Activated CD8-positive, alpha-beta memory T cell treated with anti-CD3 and anti-CD28 coated beads for 48 hours (primary cell): ENCODE results near the gene GSTM3.
"Not testable (repeated sequence)": the region's sequence is repeated elsewhere in the genome, so short reads cannot be mapped to it uniquely, and the experiment has no call there.

Source experiments
- DNase-seq, 3 experiments: peaks; one replicate each; pipeline ENCODE4 v3.0.0-alpha.2; 2020; ENCODE audit warnings: low read depth in 2 of 3, low spot score in 2 of 3

Gene GSTM3

DNA sequence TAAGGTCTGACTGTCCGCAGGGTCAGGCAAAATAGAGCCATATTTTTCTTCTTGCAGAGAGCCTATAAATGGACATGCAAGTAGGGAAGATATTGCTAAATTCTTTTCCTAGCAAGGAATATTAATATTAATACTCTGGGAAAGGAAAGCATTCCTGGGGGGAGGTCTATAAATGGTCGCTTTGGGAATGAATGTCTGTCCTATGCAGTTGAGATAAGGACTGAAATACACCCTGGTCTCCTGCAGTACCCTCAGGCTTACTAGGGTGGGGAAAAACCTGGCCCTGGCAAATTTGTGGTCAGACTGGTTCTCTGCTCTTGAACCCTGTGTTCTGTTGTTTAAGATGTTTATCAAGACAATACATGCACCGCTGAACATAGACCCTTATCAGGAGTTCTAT, 37.9 kb downstream of the GSTM3 start:
- DNase-seq, result not testable (repeated sequence)

- not testable (repeated sequence) for DNase-seq
Observed at GRCh38 chr1:109697861-109698260, 43.0 kb downstream of the GSTM3 start.

DNA sequence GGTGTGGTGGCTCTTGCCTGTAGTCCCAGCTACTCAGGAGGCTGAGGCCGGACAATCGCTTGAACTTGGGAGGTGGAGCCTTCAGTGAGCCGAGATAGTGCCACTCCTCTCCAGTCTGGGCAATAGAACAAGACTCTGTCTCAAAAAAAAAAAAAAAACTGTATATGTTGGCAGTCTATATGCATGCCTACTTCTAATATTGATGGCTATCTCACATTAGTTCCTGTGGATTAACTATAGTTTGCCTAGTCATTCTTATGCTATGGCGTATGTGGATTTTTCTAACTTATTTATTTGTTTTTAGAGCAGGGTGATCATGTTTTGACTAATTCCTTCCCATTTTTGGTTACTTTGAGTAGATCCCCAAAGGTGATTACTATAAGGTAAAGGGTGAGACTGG, 43.8 kb downstream of the GSTM3 start:
- DNase-seq, result no peak

- DNase-seq, result not testable (repeated sequence)
Observed at GRCh38 chr1:109695138-109695537, 45.7 kb downstream of the GSTM3 start.

DNA sequence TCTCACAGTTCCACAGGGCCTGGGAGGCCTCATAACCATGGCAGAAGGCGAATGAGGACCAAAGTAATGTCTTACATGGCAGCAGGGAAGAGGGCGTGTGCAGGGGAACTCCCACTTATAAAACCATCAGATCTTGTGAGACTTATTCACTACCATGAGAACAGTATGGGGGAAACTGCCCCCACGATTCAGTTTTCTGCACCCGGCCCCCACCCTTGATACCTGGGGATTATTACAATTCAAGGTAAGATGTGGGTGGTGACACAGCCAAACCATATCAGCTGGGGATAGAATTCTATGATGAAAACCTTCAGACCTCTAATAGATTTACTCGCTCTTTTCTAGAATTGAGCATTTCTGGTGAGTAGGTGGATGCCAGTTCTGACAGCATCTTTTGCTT, 46.4 kb downstream of the GSTM3 start:
- DNase-seq, result not testable (repeated sequence)

DNA sequence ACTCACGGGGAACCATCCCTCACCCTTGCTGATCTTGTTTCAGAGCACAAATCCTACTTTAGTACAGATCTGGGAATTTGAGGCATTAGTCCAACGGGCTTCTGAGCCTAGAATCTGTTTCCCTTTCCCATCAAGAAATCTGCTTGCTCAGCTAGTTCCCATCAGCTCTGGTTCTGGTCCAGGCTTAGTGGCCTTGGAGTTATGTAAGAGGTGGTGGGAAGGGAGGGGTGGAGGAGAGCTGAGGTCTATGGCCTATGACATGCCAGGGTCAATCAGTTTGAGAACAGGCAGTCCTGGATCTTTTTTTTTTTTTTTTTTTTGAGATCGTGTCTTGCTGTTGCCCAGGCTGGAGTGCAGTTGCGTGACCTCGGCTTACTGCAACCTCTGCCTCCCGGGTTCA, 49.1 kb downstream of the GSTM3 start:
- no peak for DNase-seq

- DNase-seq, result no peak
Observed at GRCh38 chr1:109689844-109690405, 50.9 kb downstream of the GSTM3 start.

- peak in 2 of 3 experiments; percentile 69 to 73 for DNase-seq
Observed at GRCh38 chr1:109687641-109688499, 53.0 kb downstream of the GSTM3 start, which contains the start of gene GSTM1. GSTM1 (plus strand) TSS chr1:109687817; CDS start chr1:109687874, 57 bp downstream.

- not testable (repeated sequence) for DNase-seq
Observed at GRCh38 chr1:109687109-109687508, 53.7 kb downstream of the GSTM3 start.

DNA sequence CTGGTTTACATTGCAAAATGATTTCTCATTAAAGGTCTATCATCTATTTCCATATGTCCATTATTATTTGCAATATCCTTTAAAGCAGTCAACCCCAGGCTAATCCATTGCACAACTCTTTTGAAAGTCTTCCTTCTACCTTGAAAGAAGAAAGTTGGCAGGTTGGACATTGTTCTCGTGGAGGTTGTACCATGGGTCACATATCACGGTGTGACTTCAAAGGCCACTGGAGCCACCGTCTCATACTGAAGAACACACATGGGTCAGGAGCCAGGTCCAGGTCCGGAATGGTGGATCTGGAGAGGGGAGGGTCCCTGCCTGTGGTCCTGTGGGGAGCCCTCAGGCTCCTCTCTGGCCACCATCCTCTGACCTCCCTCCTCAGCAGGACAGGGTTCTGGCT, 54.9 kb downstream of the GSTM3 start:
- not testable (repeated sequence) for DNase-seq

- not testable (repeated sequence) for DNase-seq
Observed at GRCh38 chr1:109685399-109685798, 55.4 kb downstream of the GSTM3 start.

DNA sequence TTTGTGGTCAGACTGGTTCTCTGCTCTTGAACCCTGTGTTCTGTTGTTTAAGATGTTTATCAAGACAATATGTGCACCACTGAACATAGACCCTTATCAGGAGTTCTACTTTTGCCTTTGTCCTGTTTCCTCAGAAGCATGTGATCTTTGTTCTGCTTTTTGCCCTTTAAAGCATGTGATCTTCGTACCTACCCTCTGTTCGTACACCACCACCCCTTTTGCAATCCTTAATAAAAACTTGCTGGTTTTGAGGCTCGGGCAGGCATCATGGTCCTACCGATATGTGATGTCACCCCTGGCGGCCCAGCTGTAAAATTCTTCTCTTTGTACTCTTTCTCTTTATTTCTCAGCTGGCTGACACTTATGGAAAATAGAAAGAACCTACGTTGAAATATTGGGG, 56.1 kb downstream of the GSTM3 start:
- not testable (repeated sequence) for DNase-seq
